Esophagus squamous epithelium (tissue), 4 donors: Measurements from ENCODE around the gene THAP5.

Source experiments
- CTCF ChIP-seq, 6 experiments: fragments of 450-650 bp in 4 of 6; fragments of 200-600 bp in 2 of 6; sonication (generic) in 2 of 6; IDR thresholded peaks; one replicate each; pipeline ENCODE4 v1.5.1; 2016 to 2019; ENCODE audit warnings: antibody characterized with exemption in 6 of 6, mild to moderate bottlenecking in 4 of 6, moderate library complexity in 4 of 6
- POLR2A ChIP-seq, 4 donors: fragments of 450-650 bp; IDR thresholded peaks; one replicate each; pipeline ENCODE4 v1.6.1; 2017; ENCODE audit warnings: antibody characterized with exemption in 4 of 4, mild to moderate bottlenecking in 4 of 4, moderate library complexity in 3 of 4

- TF ChIP-seq POLR2A (IDR thresholded peaks at IDR 0.05) (no peak), CTCF (IDR thresholded peaks at IDR 0.05) (no peak)
Measured at GRCh38 chr7:108572480-108572879, 3.0 kb upstream of the THAP5 start.
